Activated CD4-positive, CD25-positive, alpha-beta regulatory T cell (primary cell): ENCODE results near the gene NFE2L3.
A peak's percentile ranks its signal among the peaks of the same experiment; 100 is the strongest.
"Not testable (repeated sequence)": the region's sequence is repeated elsewhere in the genome, so short reads cannot be mapped to it uniquely, and the experiment has no call there.

Experiments
- DNase-seq, 4 experiments: peaks; one replicate each; lab custom pipeline; 2025; lab: John Stamatoyannopoulos, UW

Gene NFE2L3

GRCh38 chr7:26147030-26147429 is 5.0 kb upstream of the NFE2L3 start:
- no peak for DNase-seq

GRCh38 chr7:26147646-26148306 is 4.2 kb upstream of the NFE2L3 start:
- DNase-seq: not testable (repeated sequence)

GRCh38 chr7:26148307-26148700 is 3.7 kb upstream of the NFE2L3 start:
- DNase-seq: not testable (repeated sequence)

GRCh38 chr7:26149391-26149977 is 2.5 kb upstream of the NFE2L3 start:
- DNase-seq: no peak

DNA sequence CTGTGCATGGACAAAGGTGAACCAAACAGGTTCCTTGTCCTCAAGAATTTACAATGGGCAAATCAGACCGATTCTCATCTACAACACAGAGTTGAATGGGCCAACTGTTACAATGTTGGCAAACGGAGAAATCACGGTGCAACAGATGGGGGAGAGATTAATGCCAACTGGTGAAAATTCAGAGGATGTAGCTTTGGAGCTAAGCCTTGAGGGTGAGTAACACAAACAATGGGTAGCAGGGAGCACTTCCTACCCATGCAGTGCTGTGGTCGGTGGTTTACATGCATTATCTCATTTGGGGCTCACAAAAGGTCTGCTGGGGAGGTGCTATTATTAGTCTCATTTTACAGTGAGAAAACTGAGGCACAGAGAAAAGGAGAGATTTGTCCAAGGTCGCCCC is 902 bp upstream of the NFE2L3 start:
- no peak for DNase-seq

GRCh38 chr7:26151650-26151952 is 397 bp upstream of the NFE2L3 start:
- no peak for DNase-seq

- peak in 1 of 4 experiments; percentile 24 for DNase-seq
These were observed 813 bp downstream of the NFE2L3 start for GRCh38 chr7:26152782-26153240.

GRCh38 chr7:26153241-26153822 is 1.3 kb downstream of the NFE2L3 start:
- no peak for DNase-seq

DNA sequence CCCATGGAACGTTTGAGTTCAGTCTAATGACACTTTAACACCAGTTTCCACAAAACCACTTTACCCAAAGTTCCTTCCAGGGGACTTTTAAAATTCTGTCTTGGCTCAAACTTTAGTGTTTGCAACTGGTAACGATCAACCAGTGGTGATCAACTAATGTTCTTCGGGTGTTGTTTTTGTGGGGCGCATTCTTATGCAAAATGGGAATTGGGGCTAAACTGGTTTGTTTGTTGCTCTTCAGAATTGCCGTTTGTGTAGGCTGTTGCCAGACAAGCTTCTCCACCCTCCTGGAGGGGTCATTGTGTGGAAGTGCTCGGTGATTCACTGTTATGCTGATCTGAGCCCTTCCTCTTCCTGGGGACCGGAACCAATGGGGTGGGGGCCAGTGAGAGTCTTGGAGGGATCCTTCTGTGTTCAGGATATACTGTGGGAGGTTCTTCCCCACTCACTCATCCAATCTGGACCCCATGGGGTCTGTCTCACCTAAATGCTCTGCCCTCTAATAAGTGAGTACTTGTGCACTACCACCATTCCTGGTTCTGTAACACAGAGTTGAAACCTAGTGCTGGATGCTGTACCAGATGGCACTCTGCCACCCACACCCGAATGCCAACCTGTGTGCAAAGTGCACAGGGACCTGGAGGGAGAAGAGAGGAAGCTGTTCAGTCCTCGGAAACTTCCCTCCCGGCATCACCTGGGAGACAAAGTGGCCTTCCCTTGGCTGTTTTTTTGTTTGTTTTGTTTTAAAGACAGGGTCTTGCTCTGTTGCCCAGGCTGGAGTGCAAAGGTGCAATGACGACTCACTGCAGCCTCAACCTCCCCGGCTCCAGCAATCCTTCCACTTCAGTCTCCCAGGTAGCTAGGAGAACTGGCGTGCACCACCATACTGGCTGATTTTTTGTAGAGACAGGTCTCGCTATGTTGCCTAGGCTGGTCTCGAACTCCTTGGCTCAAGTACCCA is 2.1 kb downstream of the NFE2L3 start:
- no peak for DNase-seq

DNA sequence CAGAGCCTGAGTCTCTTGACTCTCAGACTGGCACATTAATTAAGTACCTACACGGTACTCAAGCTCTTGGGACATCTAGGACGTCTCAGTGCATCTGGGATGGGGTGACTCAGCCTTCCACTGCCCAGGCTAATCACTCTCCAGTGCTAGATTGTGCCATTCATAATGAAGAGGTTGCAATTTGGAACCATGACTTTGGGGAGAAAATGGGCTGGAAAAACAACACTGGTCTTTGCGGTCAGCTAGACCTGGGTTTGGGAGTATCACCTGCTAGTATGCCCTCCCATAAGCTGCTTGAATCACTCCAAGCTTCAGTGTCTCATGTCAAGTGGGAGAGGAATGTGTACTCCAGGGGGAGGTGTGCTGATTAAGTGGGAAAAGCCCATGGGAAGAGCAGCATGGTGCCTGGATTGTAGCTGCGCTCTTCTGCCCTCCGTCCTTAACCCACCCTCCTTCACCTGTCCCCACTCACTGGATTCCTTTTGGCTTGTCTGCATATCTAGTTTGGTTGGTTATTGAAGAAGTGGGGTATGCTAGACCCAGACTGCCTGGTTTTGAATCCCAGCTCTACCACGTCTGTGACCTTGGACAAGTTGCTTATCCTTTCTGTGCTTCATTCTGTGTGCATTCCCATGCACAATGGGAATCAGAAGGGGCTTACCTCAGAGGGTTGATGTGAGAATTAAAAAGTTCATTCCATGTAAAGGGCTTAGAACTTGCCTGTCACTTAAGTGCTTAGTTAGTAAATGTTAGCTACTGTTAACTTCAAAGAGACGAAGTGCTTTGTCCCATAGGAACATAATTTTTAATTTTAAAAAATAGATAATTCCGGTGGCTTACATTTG is 3.8 kb downstream of the NFE2L3 start:
- DNase-seq: no peak

- peak in 1 of 4 experiments; percentile 19 for DNase-seq
These were observed 4.7 kb downstream of the NFE2L3 start for GRCh38 chr7:26156451-26157420.

GRCh38 chr7:26157520-26158105 is 5.6 kb downstream of the NFE2L3 start:
- DNase-seq: no peak

DNA sequence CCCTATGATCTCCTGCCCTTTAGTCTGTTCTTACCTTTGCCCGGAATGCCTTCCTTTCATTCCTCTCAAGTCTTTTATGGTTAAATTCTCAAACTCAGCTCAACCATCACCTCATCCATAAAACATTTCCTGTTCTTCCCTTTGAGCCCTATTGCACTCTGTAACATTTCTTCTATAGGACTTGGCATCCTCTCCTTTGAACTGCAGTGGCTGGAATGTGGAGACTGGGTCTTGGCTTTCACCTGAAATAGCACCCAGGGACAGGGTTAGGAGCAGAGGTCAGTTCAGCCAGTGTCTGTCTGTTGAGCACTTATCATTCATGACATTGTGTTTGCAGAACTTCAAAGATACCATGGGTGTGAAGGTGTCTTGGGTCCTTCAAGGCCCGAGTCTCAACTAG is 7.2 kb downstream of the NFE2L3 start:
- DNase-seq: no peak

- DNase-seq: no peak
These were observed 8.9 kb downstream of the NFE2L3 start for GRCh38 chr7:26160896-26161295.

GRCh38 chr7:26162431-26162830 is 10.4 kb downstream of the NFE2L3 start:
- no peak for DNase-seq

DNA sequence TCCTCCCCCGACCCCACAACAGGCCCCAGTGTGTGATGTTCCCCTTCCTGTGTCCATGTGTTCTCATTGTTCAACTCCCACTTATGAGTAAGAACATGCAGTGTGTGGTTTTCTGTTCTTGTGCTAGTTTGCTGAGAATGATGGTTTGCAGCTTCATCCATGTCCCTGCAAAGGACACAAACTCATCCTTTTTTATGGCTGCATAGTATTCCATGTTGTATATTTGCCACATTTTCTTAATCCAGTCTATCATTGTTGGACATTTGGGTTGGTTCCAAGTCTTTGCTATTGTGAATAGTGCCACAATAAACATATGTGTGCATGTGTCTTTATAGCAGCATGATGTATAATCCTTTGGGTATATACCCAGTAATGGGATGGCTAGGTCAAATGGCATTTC is 11.8 kb downstream of the NFE2L3 start:
- not testable (repeated sequence) for DNase-seq

GRCh38 chr7:26165950-26166683 is 14.1 kb downstream of the NFE2L3 start:
- no peak for DNase-seq

DNA sequence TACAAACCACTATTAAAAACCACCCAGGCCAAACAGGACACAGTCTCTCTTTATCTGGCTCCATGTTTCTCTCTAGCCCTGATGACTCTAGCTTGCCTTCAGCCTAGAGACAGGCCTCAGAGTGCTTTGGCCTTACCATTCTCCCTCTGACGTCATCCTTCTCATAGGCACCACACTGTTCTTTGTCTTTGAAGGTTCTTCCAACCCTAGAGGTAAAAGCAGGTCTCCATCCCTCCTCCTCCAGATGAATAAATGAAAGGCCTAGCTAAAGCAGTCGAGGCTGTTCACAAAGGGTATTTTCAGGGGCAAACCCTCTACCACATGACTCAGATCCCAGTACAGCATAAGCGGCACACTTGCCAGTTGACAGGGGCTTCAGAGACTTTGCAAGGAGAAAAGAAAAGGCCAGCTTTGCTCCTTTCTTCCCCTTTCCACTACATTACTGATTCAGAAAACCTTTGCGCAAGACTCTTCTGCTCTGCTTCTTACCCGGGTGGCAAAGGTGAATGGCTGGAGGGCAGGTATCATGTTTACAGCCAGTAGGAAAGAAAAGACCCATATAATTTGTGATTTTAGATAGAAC is 14.8 kb downstream of the NFE2L3 start:
- no peak for DNase-seq
